GM18951 (cell line): Measurements from ENCODE around the gene LRRC47.

Source experiments
- POLR2A ChIP-seq: IDR thresholded peaks from 4 replicates; pipeline ENCODE4 v1.6.1; 2011; ENCODE audit warnings: mild to moderate bottlenecking; ENCODE audit not compliant: insufficient read length, insufficient read depth; ENCODE audit errors: extremely low read depth
- in situ Hi-C: fragments of 300-500 bp; cut with MboI; formaldehyde crosslinking; loops from one replicate; pipeline ENCODE4 v1.12.0; 2022; ENCODE audit warnings: low sequenced_read_pairs, mixed read lengths, inconsistent platforms; ENCODE audit not compliant: unreplicated experiment

The LRRC47 gene

GRCh38 chr1:3774946-3775489, 21.3 kb downstream of the LRRC47 start:
- no peak for TF ChIP-seq POLR2A
- in situ Hi-C loops, result no loop called here

GRCh38 chr1:3774276-3774945, 21.9 kb downstream of the LRRC47 start:
- in situ Hi-C loops, result no loop called here
- TF ChIP-seq POLR2A, result no peak

- in situ Hi-C loops, result no loop called here
- no peak for TF ChIP-seq POLR2A
Measured at GRCh38 chr1:3773572-3774275, 22.6 kb downstream of the LRRC47 start.

- no peak for TF ChIP-seq POLR2A
- in situ Hi-C loops, result no loop called here
Measured at GRCh38 chr1:3772715-3773571, 23.4 kb downstream of the LRRC47 start, which contains the start of gene SMIM1. Gene SMIM1 (plus strand): TSS chr1:3772749. CDS start chr1:3775374, 2,625 bp downstream.

GRCh38 chr1:3772027-3772714, 24.1 kb downstream of the LRRC47 start:
- in situ Hi-C loops, result no loop called here
- TF ChIP-seq POLR2A, result peak; percentile 51

- in situ Hi-C loops, result no loop called here
- TF ChIP-seq POLR2A, result no peak
Measured at GRCh38 chr1:3771108-3772026, 24.9 kb downstream of the LRRC47 start.

- no peak for TF ChIP-seq POLR2A
- in situ Hi-C loops, result no loop called here
Measured at GRCh38 chr1:3770047-3770765, 26.1 kb downstream of the LRRC47 start.

- no peak for TF ChIP-seq POLR2A
- in situ Hi-C loops, result no loop called here
Measured at GRCh38 chr1:3768811-3769390, 27.4 kb downstream of the LRRC47 start.

- in situ Hi-C loops, result no loop called here
Measured at GRCh38 chr1:3767328-3767925, 28.9 kb downstream of the LRRC47 start.

GRCh38 chr1:3763351-3764125, 32.8 kb downstream of the LRRC47 start:
- no peak for TF ChIP-seq POLR2A
- in situ Hi-C loops, result no loop called here

More at GRCh38 chr1:3767328-3767925, 28.9 kb downstream of the LRRC47 start:
- TF ChIP-seq POLR2A, result no peak
